HG03039 (cell line): ENCODE data around the gene BTLA.
A peak's percentile ranks its signal among the peaks of the same experiment; 100 is the strongest.
"Not testable (repeated sequence)": the region's sequence is repeated elsewhere in the genome, so short reads cannot be mapped to it uniquely, and the experiment has no call there.

Experiments used
- ATAC-seq: cut with Tn5 transposase; IDR thresholded peaks from one replicate; pipeline ENCODE4 v1.9.1; 2021; ENCODE audit warnings: mild to moderate bottlenecking, moderate library complexity; ENCODE audit not compliant: unreplicated experiment

BTLA gene

DNA sequence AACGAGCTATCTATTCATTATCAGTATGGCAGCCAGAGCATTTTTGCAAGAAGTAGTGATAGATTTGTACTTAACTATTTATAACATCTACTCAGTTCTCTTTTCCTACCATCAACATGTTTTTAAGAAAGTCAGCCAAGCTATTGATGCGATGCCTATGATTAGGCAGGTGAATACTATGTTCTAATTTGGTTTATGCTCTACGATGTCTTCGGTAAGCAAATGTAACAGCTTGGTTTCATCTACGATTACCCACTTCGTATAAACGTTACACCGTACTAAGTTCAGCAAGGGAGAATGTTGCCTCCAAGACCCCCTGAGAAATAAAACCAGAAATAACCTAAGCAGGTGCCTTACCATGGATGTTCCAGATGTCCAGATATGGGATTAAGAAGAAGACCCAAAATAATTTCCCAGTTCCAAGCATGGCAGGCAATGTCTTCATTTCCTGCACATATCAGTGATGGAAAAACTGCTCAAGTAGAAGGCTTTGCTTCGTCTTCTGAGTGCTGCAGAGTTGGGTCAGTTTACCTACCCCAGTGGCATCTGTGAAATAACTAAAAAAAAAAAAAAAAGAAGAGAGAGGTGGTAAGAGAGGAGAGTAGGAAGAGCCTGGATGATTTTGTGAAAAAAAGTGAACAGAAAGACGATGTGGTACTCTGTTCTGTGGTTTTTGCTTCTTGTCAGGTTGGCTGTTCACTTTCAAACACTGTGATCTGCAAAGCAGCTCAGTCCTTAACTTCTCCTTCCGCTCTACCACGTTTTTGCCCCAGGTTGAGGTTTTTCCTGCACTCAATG lies at the start of gene BTLA:
TSS of gene BTLA (minus strand) at position 559 of the 798 bp plus-strand sequence. CDS start at position 445, 114 bp downstream.
- peak; percentile 45 for ATAC-seq

DNA sequence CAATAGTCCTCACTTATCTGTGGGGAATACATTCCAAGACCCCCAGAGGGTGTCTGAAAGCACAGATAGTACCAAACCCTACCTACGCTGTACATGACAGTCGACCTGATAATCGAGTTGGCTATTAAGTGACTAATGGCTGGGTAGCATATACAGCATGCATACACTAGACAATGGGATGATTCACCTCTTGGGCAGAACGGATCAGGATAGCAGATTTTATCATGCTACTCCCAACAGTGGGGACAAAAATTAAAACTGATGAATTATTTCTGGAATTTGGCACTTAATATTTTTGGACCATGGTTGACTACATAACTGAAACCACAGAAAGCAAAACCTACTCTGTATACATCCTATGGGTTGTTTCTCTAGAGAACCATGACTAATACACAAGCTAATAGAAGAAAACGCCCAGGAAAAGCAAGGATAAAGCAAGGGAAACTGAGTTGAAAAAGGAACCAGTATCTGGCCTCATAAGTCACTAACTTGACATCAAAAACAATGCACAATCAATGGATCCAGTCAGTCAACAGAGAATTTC lies 47.0 kb upstream of the BTLA start:
- no peak for ATAC-seq

- peak; percentile 86 for ATAC-seq
These were observed 40.8 kb upstream of the BTLA start for GRCh38 chr3:112539825-112540650.

DNA sequence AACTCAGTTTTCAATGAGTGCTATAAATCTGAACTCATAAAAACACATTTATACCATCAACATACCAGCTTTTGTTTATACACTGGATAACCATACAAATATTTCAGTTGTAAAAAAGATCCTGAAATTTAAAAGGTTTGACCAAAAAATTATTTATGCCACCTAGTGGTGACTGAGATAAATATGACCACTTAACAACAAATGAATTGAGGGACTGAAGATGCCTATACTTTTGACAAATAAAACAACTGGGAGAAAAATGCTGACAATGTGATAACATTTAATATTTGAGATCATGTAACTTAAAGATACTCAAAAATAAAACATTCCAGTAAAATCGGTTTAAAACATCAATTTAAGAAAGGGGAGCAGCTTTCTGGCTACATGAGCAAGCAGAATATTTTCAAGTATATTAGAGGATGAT lies 32.1 kb upstream of the BTLA start:
- no peak for ATAC-seq

DNA sequence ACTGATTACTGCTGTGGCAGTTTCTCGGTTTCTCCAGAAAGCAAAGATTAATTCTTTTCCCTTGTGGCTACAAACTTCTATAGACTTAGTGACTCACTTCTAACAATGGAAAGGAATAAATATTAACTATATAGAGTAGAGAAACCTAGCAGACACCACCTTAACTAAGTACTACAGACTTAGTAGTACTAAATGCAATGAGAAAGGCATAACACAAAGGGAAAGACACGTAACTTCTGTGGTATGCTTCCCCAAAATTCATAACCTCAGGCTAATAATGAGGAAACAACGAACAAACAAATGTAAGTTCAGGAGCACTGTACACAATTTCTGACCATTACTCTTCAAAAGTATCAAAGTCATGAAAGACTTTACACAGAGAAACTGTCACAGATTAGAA lies 31.3 kb upstream of the BTLA start:
- ATAC-seq: no peak

DNA sequence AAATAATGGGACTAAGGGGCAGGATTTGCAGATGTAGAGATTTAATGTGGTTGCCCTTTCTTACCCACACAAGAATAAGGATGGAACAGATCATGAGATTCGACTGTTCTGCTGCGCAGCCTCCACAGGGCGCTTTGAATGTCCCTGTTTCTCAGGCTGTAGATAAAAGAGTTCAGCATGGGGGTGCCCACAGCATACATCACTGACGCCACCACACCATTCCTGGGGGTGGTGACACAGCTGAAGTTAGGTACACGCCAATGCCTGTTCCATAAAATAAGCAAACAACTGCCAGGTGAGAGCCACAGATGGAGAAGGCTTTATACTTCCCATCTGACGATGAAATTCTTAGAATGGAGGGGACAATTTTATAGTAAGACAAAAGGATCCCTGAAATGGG lies 24.9 kb upstream of the BTLA start:
- ATAC-seq: not testable (repeated sequence)

DNA sequence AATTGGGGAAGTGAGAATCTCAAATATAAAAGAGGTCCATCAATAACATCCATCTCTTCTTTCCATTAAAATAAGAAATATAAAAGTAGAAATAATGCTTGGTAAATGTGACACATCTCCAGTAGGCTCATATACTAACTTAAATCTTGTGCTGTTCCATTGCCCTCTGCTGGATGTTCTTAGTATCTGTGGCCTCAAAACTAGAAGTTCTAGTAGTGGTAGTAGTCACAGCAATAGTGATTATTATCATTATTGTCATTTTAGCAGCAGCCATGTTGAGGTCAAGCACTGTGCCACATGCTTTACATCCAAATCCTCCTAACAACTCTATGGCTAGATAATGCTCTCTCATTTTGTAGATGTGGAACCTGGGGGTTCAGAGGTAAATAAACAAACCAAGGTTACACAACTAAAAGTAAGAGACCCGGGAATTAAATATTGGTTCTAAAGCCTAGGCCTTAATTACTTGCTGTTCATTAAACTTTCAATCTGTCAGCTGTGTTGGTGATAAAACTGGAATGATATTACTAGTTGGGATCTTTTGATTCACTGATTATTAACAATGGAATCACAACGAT lies 20.2 kb upstream of the BTLA start:
- peak; percentile 46 for ATAC-seq

- ATAC-seq: not testable (repeated sequence)
These were observed 19.7 kb upstream of the BTLA start for GRCh38 chr3:112518970-112519369.

- ATAC-seq: peak; percentile 100
These were observed 15.4 kb upstream of the BTLA start for GRCh38 chr3:112514527-112515128.

DNA sequence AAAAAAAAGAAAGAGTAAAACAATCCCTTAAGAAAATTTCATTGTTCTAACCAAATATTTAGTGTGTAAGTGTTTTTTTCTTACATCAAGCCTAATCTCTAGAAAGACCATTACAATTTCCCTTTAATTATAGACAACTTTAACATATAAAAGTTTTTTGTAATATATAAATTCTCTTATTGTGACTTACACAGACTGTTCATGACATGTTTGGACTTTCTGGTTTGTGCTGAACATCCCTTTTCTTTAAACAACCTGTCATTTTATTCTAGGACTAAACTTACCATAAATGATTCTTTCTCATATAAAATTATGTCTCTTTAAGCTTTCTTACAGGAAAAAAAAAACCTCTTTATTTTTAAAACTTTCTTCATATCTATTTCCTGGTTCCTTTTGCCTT lies 13.0 kb upstream of the BTLA start:
- no peak for ATAC-seq

DNA sequence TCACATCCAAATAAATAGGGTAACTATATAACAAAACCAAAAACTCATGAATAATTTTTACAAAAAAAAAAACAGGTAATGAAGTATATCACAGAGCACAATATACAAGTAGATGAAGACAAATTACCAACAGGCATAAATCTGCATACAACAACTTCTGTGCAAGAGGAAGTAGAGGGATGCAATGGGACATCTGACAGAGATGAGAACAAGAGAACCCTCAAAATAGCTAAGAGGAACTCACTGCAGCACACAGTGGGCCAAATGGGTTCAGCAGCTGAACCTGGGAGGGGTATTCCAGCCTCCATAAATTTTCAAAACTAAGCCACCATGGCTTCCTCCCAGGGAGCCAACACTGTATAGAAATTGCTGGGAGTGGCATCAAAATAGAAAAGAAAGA lies 9.6 kb upstream of the BTLA start:
- ATAC-seq: no peak

DNA sequence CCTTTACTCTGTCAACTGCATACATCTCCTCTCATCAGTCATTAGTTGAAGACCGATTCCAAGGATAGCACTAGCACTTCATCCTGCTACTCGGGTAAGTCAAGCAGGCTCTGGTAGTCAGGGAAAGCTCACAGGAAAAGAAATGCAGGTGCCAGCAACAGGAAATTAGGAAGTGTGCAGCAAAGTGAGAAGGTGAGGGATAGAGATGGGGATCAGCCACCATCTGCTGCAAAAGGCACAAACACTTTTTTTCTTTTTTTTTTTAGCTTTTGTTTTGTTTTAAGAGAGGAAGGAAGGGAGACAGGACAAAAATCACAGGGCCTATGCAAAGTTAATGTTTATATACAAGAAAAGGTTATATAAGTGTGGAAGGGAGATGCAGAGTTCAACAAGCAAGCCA lies 9.0 kb upstream of the BTLA start:
- ATAC-seq: no peak

DNA sequence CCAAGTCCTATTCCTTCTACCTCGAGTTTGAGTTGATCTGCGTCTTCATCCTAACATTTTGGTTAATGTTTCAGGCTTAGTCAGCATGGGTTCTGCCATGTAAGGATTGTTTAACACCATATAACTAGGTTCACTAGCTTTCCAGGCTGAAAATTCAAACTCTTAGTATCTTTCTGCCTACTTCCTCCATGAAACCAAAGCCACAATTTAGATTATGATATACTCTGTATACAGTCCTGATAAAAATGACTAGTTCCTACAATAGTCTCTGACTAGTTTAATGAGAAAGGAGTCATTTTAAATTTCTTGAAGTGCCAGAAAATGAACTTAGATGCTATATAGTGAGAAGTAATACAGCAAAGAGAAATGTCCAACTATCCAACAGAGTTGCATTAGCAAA lies 6.6 kb upstream of the BTLA start:
- no peak for ATAC-seq

- ATAC-seq: no peak
These were observed 4.9 kb upstream of the BTLA start for GRCh38 chr3:112504123-112504522.

GRCh38 chr3:112503304-112503972 lies 4.2 kb upstream of the BTLA start:
- no peak for ATAC-seq

DNA sequence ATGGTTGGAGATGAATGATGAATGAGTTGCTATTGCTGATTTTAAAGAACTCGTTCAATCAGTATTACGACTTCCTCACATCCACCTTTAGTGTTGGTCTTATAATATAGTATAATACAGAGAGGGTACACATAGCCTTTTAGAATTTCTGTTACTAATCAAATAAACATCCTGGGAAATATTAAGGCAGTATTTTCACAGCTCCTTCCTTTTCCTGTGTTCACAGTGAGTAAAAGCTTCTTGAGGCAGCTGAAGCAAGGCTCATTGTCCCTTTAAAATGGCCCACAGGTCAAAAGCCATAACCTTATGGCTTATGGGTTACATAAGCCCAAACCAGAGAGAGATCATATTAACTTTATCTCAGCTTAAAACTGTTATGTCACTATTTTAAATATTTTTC lies 1.3 kb upstream of the BTLA start:
- no peak for ATAC-seq

- ATAC-seq: no peak
These were observed 1.2 kb downstream of the BTLA start for GRCh38 chr3:112497897-112498548.

- no peak for ATAC-seq
These were observed 2.8 kb downstream of the BTLA start for GRCh38 chr3:112496366-112497067.

- ATAC-seq: not testable (repeated sequence)
These were observed 4.9 kb downstream of the BTLA start for GRCh38 chr3:112494448-112494767.
